Keratinocyte (primary cell): ENCODE data around the gene TAS2R9. TPM values are rescaled to one million over a fixed set of nuclear protein-coding genes. Genes with fewer than 3 reads are reported as not detected.

Source experiments
- DNase-seq: peaks from one replicate; pipeline ENCODE4 v3.0.0-alpha.2; 2011; ENCODE audit warnings: low read depth, missing footprints, low spot score
- FAIRE-seq: peaks from 2 replicates; lab custom pipeline; 2011; peaks lifted over from hg19 to GRCh38; lab: Jason Lieb, UNC
- H2AFZ ChIP-seq: 2 replicates; pipeline ENCODE4 v1.6.0; 2012; ENCODE audit warnings: low read length, control low read depth, inconsistent platforms; ENCODE audit not compliant: control insufficient read depth
- H3K27ac ChIP-seq: 2 replicates; pipeline ENCODE4 v1.5.1; 2011; ENCODE audit warnings: low read length; ENCODE audit not compliant: control insufficient read depth, insufficient read depth
- H3K27me3 ChIP-seq: 3 replicates; pipeline ENCODE4 v1.6.0; 2011; ENCODE audit warnings: low read length; ENCODE audit not compliant: control insufficient read depth, insufficient read depth; ENCODE audit errors: extremely low read depth
- H3K36me3 ChIP-seq, 2 experiments: 2 replicates in 1 of 2; 3 replicates in 1 of 2; pipeline ENCODE4 v1.5.1; 2011; ENCODE audit warnings: low read length in 2 of 2, mild to moderate bottlenecking in 1 of 2; ENCODE audit not compliant: control insufficient read depth in 2 of 2, insufficient read depth in 2 of 2; ENCODE audit errors: extremely low read depth in 1 of 2
- H3K4me1 ChIP-seq: 3 replicates; pipeline ENCODE4 v1.5.1; 2011; ENCODE audit warnings: low read length; ENCODE audit not compliant: control insufficient read depth, insufficient read depth; ENCODE audit errors: extremely low read depth
- H3K4me2 ChIP-seq: 3 replicates; pipeline ENCODE4 v1.6.0; 2011; ENCODE audit warnings: low read depth, low read length; ENCODE audit not compliant: control insufficient read depth, insufficient read depth; ENCODE audit errors: extremely low read depth
- H3K4me3 ChIP-seq, 3 experiments: fragments of 200-600 bp in 1 of 3; sonication (generic) in 1 of 3; 2 replicates in 2 of 3; 3 replicates in 1 of 3; pipeline ENCODE4 v1.5.1; 2011 to 2016; ENCODE audit warnings: low read length in 3 of 3, mild to moderate bottlenecking in 3 of 3, control low read depth in 2 of 3, inconsistent platforms in 1 of 3, low read depth in 1 of 3, mixed read lengths in 1 of 3, mixed run types in 1 of 3, moderate library complexity in 1 of 3; ENCODE audit not compliant: control insufficient read depth in 2 of 3, insufficient read depth in 2 of 3; ENCODE audit errors: extremely low read depth in 1 of 3
- H3K79me2 ChIP-seq: 2 replicates; pipeline ENCODE4 v1.6.0; 2012; ENCODE audit warnings: low read length; ENCODE audit not compliant: control insufficient read depth, insufficient read depth
- H3K9ac ChIP-seq: 3 replicates; pipeline ENCODE4 v1.6.0; 2011; ENCODE audit warnings: low read length; ENCODE audit not compliant: control insufficient read depth, insufficient read depth; ENCODE audit errors: extremely low read depth
- H3K9me1 ChIP-seq: 3 replicates; pipeline ENCODE4 v1.6.0; 2011; ENCODE audit warnings: low read length; ENCODE audit not compliant: control insufficient read depth, insufficient read depth; ENCODE audit errors: extremely low read depth
- H3K9me3 ChIP-seq: 2 replicates; pipeline ENCODE4 v1.5.1; 2012; ENCODE audit warnings: low read depth, low read length; ENCODE audit not compliant: control insufficient read depth
- H4K20me1 ChIP-seq: 3 replicates; pipeline ENCODE4 v1.6.0; 2011; ENCODE audit warnings: low read length; ENCODE audit not compliant: control insufficient read depth, insufficient read depth; ENCODE audit errors: extremely low read depth
- EZH2 ChIP-seq: IDR thresholded peaks from one replicate; pipeline ENCODE4 v1.6.1; 2012; ENCODE audit warnings: inconsistent platforms, mild to moderate bottlenecking, low read length, moderate library complexity
- dilution Hi-C: fragments of 300-500 bp; cut with MboI; formaldehyde crosslinking; loops from one replicate; pipeline ENCODE4 v1.7.0; 2020; ENCODE audit warnings: low sequenced_read_pairs; ENCODE audit not compliant: extremely low pct_ligation_motif_present
- polyA plus RNA-seq, 5 experiments: library from polyadenylated mRNA; depleted of rRNA in 3 of 5; stranded (reverse) in 3 of 5; stranded (forward) in 1 of 5; unstranded in 1 of 5; fragments of >200 nt; gene quantifications; 1 replicate in 1 of 5; 2 replicates in 3 of 5; 3 replicates in 1 of 5; pipeline versions ENCODE4 v1.2.1 to v1.2.3, GENCODE V29; 2011 to 2012; ENCODE audit warnings: missing spikeins in 2 of 5, low read depth in 1 of 5, low replicate concordance in 1 of 5
- TF ChIP-seq, protein P1 (sequence below), 3 experiments: IDR thresholded peaks in 1 of 3; conservative IDR thresholded peaks in 1 of 3; optimal IDR thresholded peaks in 1 of 3; 2 replicates in 2 of 3; 3 replicates in 1 of 3; pipeline versions ENCODE3 to v1.5.1; 2011; ENCODE audit warnings: low read length in 3 of 3, mild to moderate bottlenecking in 3 of 3, moderate library complexity in 2 of 3, control low read depth in 1 of 3, inconsistent platforms in 1 of 3; ENCODE audit not compliant: insufficient read depth in 2 of 3; ENCODE audit errors: extremely low read depth in 1 of 3

TAS2R9 gene
- polyA plus RNA-seq, 1 donor (not counting 4 experiments of a cell fraction or from before 2014, with no cell fraction given), result not detected

DNA sequence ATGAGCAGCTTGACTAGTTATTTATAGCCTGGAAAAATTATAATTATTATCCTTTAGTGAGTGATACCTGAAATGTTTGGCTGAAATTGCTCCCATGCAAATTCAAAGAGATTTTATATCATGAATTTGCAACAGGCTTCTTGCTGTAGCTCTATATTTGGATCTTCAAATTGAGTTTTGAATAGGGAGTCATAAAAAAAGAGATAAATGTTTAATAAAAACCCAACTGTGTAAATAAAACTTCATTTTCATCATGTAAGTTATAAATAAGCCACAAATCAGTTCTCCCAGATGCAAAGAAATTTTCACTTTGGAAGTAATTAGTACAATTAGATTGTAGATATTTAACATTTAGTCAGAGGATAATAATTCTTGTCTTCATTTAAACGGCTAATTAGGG is 2.8 kb downstream of the TAS2R9 start, which contains the start of gene TAS2R8:
TSS of gene TAS2R8 (minus strand) at position 101 of the 400 bp plus-strand sequence. CDS start 306 bp downstream, outside the sequence.
- Histone ChIP-seq H4K20me1 (no peaks in the 10 kb centered on the region), H3K4me1 (no peaks in the 10 kb centered on the region), H3K4me3 (no peak within 1 kb of the TSS), H3K9me3 (no peaks in the 10 kb centered on the region), H2AFZ (no peak within 1 kb of the TSS), H3K4me2 (no peak within 1 kb of the TSS), H3K9me1 (no peaks in the 10 kb centered on the region), H3K9ac (no peak within 1 kb of the TSS), H3K36me3 (no peaks in the 10 kb centered on the region), H3K27me3 (no peaks in the 10 kb centered on the region), H3K79me2 (no peaks in the 10 kb centered on the region), H3K27ac (no peak within 1 kb of the TSS)
- TF ChIP-seq, protein P1, sequence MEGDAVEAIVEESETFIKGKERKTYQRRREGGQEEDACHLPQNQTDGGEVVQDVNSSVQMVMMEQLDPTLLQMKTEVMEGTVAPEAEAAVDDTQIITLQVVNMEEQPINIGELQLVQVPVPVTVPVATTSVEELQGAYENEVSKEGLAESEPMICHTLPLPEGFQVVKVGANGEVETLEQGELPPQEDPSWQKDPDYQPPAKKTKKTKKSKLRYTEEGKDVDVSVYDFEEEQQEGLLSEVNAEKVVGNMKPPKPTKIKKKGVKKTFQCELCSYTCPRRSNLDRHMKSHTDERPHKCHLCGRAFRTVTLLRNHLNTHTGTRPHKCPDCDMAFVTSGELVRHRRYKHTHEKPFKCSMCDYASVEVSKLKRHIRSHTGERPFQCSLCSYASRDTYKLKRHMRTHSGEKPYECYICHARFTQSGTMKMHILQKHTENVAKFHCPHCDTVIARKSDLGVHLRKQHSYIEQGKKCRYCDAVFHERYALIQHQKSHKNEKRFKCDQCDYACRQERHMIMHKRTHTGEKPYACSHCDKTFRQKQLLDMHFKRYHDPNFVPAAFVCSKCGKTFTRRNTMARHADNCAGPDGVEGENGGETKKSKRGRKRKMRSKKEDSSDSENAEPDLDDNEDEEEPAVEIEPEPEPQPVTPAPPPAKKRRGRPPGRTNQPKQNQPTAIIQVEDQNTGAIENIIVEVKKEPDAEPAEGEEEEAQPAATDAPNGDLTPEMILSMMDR (optimal IDR thresholded peaks at IDR 0.05 in 1 of 3, IDR thresholded peaks at IDR 0.05 in 1 of 3, conservative IDR thresholded peaks at IDR 0.05 in 1 of 3; ENCODE audit: extremely low read depth in 1 of 3, insufficient read depth in 2 of 3, low read length in 3 of 3), result no peak
- no peak for FAIRE-seq
- dilution Hi-C loops, result no loop called here
- DNase-seq, result no peak

DNA sequence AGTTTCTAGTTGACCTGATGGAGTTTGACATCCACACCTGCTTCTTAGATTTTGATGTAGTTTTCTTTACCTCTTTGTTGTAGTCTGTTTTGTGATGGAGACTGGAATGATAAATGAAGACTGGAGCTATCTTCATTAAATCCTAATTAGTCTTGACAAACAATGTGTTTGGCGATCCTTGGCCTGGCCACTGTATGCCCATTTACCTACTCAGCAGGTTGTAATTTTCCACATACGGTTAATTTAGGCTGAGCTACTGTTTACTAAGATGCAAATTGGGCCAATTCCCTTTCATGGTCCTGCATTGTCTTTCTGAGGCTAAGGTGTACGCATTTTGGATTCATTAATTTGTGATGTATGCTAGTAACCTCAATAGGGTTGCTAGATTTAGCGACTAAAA is 7.4 kb downstream of the TAS2R9 start, which contains the start of gene TAS2R7:
TSS of gene TAS2R7 (minus strand) at position 41 of the 400 bp plus-strand sequence. CDS start 57 bp downstream, outside the sequence.
- TF ChIP-seq EZH2, result no peak
- Histone ChIP-seq H3K4me1 (no peaks in the 10 kb centered on the region), H3K9me3 (no peaks in the 10 kb centered on the region), H3K36me3 (no peaks in the 10 kb centered on the region), H2AFZ (no peak within 1 kb of the TSS), H3K9me1 (no peaks in the 10 kb centered on the region), H3K79me2 (no peaks in the 10 kb centered on the region), H3K27ac (no peak within 1 kb of the TSS), H3K27me3 (peaks cover 4% of the 10 kb centered on the region), H4K20me1 (no peaks in the 10 kb centered on the region), H3K4me3 (no peak within 1 kb of the TSS), H3K4me2 (no peak within 1 kb of the TSS), H3K9ac (no peak within 1 kb of the TSS)
- FAIRE-seq, result no peak
- dilution Hi-C loops, result no loop called here
- no peak for DNase-seq

DNA sequence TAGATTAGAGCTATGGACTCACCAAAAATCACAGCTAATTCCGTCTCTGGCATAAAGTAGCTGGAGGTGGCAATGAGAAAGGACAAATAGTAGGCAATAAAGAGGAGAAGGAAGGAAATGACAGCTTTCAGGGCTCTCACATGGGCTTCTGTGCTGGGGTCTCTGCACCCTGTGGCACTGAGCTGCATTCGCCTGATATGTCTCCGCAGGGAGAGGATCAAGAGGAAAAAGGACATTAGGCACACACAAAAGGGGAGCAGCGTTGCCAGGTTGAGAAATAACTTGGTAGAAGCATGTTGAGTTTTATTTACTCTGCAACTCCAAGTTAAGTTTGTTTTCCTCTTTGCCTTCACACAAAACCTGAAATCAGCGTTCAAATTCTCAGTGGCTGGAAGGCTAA is 8.2 kb downstream of the TAS2R9 start:
- Histone ChIP-seq H3K9ac (no peak overlapping the region), H3K79me2 (no peaks in the 10 kb centered on the region), H3K9me1 (no peaks in the 10 kb centered on the region), H2AFZ (no peak overlapping the region), H3K27me3 (peaks cover 4% of the 10 kb centered on the region), H3K36me3 (no peaks in the 10 kb centered on the region), H3K27ac (no peak overlapping the region), H3K9me3 (no peaks in the 10 kb centered on the region), H3K4me2 (no peak overlapping the region), H3K4me3 (no peak overlapping the region), H4K20me1 (no peaks in the 10 kb centered on the region), H3K4me1 (no peaks in the 10 kb centered on the region)
- DNase-seq (no peak), FAIRE-seq (no peak)
- no peak for TF ChIP-seq EZH2
- dilution Hi-C loops, result no loop called here
